ENCODE data around the gene NR1D2.

The NR1D2 gene

DNA sequence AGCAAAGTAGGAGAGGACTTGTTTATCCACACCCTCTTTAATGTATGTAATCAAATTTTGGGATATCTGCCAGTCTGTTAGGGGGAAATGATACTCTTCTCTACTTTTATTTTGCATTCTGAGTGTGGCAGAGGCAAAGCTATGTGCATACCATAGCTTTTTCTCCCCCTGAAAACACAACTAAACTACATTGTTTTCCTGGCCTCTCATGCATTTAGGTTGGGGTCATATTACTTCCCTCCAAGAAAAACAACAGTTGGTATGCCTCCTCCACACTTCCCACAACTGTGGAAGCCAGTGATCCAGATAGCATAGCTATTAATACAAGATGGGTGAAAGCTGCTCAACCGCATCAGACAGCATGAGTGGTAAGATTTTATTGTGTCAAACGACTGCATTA lies 21.3 kb upstream of the NR1D2 start (continued):
- TF ChIP-seq, protein P1, sequence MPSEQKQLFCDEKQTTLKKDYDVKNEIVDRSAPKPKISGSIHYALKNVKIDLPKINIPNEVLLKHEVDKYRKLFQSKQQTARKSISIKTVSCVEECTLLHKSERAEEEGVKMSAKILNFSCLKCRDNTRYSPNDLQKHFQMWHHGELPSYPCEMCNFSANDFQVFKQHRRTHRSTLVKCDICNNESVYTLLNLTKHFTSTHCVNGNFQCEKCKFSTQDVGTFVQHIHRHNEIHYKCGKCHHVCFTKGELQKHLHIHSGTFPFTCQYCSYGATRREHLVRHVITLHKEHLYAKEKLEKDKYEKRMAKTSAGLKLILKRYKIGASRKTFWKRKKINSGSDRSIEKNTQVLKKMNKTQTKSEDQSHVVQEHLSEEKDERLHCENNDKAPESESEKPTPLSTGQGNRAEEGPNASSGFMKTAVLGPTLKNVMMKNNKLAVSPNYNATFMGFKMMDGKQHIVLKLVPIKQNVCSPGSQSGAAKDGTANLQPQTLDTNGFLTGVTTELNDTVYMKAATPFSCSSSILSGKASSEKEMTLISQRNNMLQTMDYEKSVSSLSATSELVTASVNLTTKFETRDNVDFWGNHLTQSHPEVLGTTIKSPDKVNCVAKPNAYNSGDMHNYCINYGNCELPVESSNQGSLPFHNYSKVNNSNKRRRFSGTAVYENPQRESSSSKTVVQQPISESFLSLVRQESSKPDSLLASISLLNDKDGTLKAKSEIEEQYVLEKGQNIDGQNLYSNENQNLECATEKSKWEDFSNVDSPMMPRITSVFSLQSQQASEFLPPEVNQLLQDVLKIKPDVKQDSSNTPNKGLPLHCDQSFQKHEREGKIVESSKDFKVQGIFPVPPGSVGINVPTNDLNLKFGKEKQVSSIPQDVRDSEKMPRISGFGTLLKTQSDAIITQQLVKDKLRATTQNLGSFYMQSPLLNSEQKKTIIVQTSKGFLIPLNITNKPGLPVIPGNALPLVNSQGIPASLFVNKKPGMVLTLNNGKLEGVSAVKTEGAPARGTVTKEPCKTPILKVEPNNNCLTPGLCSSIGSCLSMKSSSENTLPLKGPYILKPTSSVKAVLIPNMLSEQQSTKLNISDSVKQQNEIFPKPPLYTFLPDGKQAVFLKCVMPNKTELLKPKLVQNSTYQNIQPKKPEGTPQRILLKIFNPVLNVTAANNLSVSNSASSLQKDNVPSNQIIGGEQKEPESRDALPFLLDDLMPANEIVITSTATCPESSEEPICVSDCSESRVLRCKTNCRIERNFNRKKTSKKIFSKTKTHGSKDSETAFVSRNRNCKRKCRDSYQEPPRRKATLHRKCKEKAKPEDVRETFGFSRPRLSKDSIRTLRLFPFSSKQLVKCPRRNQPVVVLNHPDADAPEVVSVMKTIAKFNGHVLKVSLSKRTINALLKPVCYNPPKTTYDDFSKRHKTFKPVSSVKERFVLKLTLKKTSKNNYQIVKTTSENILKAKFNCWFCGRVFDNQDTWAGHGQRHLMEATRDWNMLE (tag by site-specific recombination; conservative IDR thresholded peaks at IDR 0.05; ENCODE audit: low read depth): no peak
- TF ChIP-seq TRIM28 (IDR thresholded peaks at IDR 0.05; ENCODE audit: borderline replicate concordance, low read length) (peak; percentile 53; the same call in 1 of the 2 replicates), GLIS1 (tag by site-specific recombination; IDR thresholded peaks at IDR 0.05) (peak; percentile 87), ZNF658 (tag by site-specific recombination; IDR thresholded peaks at IDR 0.05) (no peak), ZEB2 (tag by site-specific recombination; IDR thresholded peaks at IDR 0.05) (peak; percentile 10; the same call in 1 of the 2 replicates), ZFHX2 (tag by site-specific recombination; conservative IDR thresholded peaks at IDR 0.05) (peak; percentile 85), EGR2 (tag by site-specific recombination; IDR thresholded peaks at IDR 0.05; ENCODE audit: low read depth) (peak; percentile 76; the same call in 1 of the 2 replicates), KLF10 (tag by site-specific recombination; IDR thresholded peaks at IDR 0.05) (peak; percentile 58), FEZF1 (tag by site-specific recombination; IDR thresholded peaks at IDR 0.05) (0 out of 2 replicates have a peak, but pooled peaks have one; percentile 14)
- TF ChIP-seq, protein P2, sequence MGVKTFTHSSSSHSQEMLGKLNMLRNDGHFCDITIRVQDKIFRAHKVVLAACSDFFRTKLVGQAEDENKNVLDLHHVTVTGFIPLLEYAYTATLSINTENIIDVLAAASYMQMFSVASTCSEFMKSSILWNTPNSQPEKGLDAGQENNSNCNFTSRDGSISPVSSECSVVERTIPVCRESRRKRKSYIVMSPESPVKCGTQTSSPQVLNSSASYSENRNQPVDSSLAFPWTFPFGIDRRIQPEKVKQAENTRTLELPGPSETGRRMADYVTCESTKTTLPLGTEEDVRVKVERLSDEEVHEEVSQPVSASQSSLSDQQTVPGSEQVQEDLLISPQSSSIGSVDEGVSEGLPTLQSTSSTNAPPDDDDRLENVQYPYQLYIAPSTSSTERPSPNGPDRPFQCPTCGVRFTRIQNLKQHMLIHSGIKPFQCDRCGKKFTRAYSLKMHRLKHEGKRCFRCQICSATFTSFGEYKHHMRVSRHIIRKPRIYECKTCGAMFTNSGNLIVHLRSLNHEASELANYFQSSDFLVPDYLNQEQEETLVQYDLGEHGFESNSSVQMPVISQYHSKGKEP (tag by site-specific recombination; IDR thresholded peaks at IDR 0.05): peak; percentile 68
- TF ChIP-seq, protein P3, sequence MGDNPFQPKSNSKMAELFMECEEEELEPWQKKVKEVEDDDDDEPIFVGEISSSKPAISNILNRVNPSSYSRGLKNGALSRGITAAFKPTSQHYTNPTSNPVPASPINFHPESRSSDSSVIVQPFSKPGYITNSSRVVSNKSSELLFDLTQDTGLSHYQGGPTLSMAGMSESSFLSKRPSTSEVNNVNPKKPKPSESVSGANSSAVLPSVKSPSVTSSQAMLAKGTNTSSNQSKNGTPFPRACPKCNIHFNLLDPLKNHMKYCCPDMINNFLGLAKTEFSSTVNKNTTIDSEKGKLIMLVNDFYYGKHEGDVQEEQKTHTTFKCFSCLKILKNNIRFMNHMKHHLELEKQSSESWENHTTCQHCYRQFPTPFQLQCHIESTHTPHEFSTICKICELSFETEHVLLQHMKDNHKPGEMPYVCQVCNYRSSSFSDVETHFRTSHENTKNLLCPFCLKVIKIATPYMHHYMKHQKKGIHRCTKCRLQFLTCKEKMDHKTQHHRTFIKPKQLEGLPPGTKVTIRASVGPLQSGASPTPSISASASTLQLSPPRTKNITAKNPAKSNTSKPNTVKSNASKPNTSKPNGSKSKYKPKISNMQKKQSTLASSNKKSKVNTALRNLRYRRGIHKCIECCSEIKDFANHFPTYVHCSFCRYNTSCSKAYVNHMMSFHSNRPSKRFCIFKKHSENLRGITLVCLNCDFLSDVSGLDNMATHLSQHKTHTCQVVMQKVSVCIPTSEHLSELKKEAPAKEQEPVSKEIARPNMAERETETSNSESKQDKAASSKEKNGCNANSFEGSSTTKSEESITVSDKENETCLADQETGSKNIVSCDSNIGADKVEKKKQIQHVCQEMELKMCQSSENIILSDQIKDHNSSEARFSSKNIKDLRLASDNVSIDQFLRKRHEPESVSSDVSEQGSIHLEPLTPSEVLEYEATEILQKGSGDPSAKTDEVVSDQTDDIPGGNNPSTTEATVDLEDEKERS (tag by site-specific recombination; IDR thresholded peaks at IDR 0.05): no peak
- TF ChIP-seq, protein P4, sequence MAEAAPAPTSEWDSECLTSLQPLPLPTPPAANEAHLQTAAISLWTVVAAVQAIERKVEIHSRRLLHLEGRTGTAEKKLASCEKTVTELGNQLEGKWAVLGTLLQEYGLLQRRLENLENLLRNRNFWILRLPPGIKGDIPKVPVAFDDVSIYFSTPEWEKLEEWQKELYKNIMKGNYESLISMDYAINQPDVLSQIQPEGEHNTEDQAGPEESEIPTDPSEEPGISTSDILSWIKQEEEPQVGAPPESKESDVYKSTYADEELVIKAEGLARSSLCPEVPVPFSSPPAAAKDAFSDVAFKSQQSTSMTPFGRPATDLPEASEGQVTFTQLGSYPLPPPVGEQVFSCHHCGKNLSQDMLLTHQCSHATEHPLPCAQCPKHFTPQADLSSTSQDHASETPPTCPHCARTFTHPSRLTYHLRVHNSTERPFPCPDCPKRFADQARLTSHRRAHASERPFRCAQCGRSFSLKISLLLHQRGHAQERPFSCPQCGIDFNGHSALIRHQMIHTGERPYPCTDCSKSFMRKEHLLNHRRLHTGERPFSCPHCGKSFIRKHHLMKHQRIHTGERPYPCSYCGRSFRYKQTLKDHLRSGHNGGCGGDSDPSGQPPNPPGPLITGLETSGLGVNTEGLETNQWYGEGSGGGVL (tag by site-specific recombination; IDR thresholded peaks at IDR 0.05): peak; percentile 75
- TF ChIP-seq, protein P5, sequence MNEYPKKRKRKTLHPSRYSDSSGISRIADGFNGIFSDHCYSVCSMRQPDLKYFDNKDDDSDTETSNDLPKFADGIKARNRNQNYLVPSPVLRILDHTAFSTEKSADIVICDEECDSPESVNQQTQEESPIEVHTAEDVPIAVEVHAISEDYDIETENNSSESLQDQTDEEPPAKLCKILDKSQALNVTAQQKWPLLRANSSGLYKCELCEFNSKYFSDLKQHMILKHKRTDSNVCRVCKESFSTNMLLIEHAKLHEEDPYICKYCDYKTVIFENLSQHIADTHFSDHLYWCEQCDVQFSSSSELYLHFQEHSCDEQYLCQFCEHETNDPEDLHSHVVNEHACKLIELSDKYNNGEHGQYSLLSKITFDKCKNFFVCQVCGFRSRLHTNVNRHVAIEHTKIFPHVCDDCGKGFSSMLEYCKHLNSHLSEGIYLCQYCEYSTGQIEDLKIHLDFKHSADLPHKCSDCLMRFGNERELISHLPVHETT (tag by site-specific recombination; IDR thresholded peaks at IDR 0.05): no peak
- TF ChIP-seq, protein P6, sequence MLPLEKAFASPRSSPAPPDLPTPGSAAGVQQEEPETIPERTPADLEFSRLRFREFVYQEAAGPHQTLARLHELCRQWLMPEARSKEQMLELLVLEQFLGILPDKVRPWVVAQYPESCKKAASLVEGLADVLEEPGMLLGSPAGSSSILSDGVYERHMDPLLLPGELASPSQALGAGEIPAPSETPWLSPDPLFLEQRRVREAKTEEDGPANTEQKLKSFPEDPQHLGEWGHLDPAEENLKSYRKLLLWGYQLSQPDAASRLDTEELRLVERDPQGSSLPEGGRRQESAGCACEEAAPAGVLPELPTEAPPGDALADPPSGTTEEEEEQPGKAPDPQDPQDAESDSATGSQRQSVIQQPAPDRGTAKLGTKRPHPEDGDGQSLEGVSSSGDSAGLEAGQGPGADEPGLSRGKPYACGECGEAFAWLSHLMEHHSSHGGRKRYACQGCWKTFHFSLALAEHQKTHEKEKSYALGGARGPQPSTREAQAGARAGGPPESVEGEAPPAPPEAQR (tag by site-specific recombination; IDR thresholded peaks at IDR 0.05): no peak

Data from HEK293 (cell line).